Hepatocyte (in vitro differentiated cells): ENCODE measurements around the gene CACNA1B.

Source experiments
- EZH2 ChIP-seq: fragments of 200-600 bp; sonication (generic); IDR thresholded peaks from 2 replicates; pipeline ENCODE4 v1.6.1; 2016; ENCODE audit warnings: antibody characterized with exemption, mild to moderate bottlenecking, borderline replicate concordance
- TF ChIP-seq, protein P1 (sequence below): fragments of 200-600 bp; sonication (generic); IDR thresholded peaks from 2 replicates; pipeline ENCODE4 v1.5.1; 2016; ENCODE audit warnings: antibody characterized with exemption, mild to moderate bottlenecking; ENCODE audit not compliant: poor library complexity

DNA sequence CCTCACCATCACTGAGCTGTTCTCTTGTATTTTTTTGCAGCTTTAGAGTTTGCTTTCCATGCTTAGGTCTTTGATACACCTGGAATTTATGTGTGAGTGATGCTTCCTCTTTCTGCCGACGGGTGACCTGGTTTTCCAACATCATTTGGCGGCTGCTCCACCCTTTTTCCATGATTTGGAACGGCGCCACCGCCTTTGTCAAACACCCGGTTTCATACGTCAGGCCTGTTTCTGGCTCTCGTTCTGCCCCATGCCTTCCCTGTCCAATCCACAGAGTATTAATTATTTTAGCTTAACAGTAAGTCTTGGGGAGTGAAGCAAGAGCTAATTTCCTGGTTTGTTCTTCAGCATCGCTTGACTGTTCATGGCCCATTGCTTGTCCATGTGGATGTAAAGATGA, 30.2 kb downstream of the CACNA1B start:
- no peak for TF ChIP-seq EZH2
- TF ChIP-seq, protein P1, sequence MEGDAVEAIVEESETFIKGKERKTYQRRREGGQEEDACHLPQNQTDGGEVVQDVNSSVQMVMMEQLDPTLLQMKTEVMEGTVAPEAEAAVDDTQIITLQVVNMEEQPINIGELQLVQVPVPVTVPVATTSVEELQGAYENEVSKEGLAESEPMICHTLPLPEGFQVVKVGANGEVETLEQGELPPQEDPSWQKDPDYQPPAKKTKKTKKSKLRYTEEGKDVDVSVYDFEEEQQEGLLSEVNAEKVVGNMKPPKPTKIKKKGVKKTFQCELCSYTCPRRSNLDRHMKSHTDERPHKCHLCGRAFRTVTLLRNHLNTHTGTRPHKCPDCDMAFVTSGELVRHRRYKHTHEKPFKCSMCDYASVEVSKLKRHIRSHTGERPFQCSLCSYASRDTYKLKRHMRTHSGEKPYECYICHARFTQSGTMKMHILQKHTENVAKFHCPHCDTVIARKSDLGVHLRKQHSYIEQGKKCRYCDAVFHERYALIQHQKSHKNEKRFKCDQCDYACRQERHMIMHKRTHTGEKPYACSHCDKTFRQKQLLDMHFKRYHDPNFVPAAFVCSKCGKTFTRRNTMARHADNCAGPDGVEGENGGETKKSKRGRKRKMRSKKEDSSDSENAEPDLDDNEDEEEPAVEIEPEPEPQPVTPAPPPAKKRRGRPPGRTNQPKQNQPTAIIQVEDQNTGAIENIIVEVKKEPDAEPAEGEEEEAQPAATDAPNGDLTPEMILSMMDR, result no peak
